ENCODE measurements around the gene WNK2. TPM values are rescaled to one million over a fixed set of nuclear protein-coding genes. Genes with fewer than 3 reads are reported as not detected.

WNK2 gene
- total and polyA plus RNA-seq, 2 experiments from 2014 or later, result 34.5 to 92.2 TPM

DNA sequence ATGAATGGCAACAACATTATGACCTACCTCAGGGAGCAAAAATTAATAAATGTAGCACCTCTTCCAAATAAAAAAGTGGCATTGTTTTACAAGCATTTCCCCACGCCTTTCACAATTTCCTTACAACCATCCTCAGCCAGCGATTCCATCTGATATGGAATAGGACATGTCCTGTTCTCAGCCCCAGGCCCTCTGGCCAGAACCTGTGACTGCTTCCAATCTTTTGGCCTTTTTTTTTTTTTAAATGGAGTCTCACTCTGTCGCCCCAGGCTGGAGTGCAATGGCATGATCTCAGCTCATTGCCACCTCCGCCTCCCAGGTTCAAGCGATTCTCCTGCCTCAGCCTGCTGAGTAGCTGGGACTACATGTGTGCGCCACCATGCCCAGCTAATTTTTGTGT lies 16.8 kb upstream of the WNK2 start:
- H3K36me3 ChIP-seq, result no peaks in the 10 kb centered on the region
- H3K4me1 ChIP-seq (ENCODE audit: low read depth), result peaks cover 4% of the 10 kb centered on the region
- DNase-seq (ENCODE audit: low read depth in 1 of 2, low spot score in 1 of 2), result no peak
- TF ChIP-seq, protein P1, sequence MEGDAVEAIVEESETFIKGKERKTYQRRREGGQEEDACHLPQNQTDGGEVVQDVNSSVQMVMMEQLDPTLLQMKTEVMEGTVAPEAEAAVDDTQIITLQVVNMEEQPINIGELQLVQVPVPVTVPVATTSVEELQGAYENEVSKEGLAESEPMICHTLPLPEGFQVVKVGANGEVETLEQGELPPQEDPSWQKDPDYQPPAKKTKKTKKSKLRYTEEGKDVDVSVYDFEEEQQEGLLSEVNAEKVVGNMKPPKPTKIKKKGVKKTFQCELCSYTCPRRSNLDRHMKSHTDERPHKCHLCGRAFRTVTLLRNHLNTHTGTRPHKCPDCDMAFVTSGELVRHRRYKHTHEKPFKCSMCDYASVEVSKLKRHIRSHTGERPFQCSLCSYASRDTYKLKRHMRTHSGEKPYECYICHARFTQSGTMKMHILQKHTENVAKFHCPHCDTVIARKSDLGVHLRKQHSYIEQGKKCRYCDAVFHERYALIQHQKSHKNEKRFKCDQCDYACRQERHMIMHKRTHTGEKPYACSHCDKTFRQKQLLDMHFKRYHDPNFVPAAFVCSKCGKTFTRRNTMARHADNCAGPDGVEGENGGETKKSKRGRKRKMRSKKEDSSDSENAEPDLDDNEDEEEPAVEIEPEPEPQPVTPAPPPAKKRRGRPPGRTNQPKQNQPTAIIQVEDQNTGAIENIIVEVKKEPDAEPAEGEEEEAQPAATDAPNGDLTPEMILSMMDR (IDR thresholded peaks at IDR 0.05; ENCODE audit: low read depth, low read length), result no peak
- no peaks in the 10 kb centered on the region for H3K27me3 ChIP-seq
- no peaks in the 10 kb centered on the region for H3K9me3 ChIP-seq (ENCODE audit: low read depth)
- no peak overlapping the region for H3K4me3 ChIP-seq
- H3K27ac ChIP-seq, result no peak overlapping the region

DNA sequence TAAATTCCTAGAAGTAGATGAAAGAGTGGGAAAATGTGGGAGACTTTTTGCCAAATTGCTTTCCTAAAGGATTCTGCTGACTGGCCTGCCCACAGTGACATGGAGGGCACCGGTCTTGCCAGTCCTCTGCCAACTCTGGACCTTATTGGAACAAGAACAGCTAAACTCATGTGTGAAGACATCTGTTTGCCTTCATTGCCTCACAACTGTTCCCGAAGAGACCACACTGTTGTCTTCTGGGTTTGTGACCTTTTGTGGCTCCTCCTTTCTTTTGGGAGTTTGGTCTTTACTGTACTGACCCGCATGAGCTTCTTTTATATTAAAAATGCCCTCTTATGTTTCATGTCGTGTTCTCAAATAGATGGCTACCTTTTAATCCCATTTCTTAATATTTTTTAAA lies 16.1 kb upstream of the WNK2 start:
- H3K4me3 ChIP-seq, result no peak overlapping the region
- H3K4me1 ChIP-seq (ENCODE audit: low read depth), result peaks cover 4% of the 10 kb centered on the region
- H3K27me3 ChIP-seq, result no peaks in the 10 kb centered on the region
- H3K9me3 ChIP-seq (ENCODE audit: low read depth), result no peaks in the 10 kb centered on the region
- TF ChIP-seq, protein P1 (IDR thresholded peaks at IDR 0.05; ENCODE audit: low read depth, low read length), result no peak
- DNase-seq (ENCODE audit: low read depth in 1 of 2, low spot score in 1 of 2), result no peak
- no peaks in the 10 kb centered on the region for H3K36me3 ChIP-seq
- no peak overlapping the region for H3K27ac ChIP-seq

DNA sequence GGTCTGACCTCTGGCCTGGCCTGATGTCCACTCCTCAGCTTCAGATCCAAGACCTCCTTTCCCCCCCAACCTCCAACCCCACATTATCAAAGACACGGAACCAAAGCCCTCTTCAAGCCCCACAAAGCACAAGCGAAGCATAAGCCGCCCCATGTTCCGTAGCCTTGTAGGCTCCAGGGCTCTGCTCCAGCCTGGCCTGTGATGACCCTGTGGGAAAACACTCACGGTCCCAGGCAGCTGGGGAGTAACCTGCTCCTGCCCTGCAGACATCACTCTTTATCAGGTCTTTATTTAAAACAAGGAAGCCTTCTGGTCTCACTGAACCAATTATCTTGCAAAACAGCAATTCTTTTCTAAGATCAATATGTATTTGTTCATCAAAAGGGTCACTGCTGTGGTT lies 15.4 kb upstream of the WNK2 start:
- Histone ChIP-seq H3K4me3 (no peak overlapping the region), H3K27ac (no peak overlapping the region), H3K9me3 (ENCODE audit: low read depth) (no peaks in the 10 kb centered on the region), H3K27me3 (no peaks in the 10 kb centered on the region), H3K4me1 (ENCODE audit: low read depth) (peaks cover 11% of the 10 kb centered on the region), H3K36me3 (no peaks in the 10 kb centered on the region)
- TF ChIP-seq, protein P1 (IDR thresholded peaks at IDR 0.05; ENCODE audit: low read depth, low read length), result no peak
- no peak for DNase-seq (ENCODE audit: low read depth in 1 of 2, low spot score in 1 of 2)

DNA sequence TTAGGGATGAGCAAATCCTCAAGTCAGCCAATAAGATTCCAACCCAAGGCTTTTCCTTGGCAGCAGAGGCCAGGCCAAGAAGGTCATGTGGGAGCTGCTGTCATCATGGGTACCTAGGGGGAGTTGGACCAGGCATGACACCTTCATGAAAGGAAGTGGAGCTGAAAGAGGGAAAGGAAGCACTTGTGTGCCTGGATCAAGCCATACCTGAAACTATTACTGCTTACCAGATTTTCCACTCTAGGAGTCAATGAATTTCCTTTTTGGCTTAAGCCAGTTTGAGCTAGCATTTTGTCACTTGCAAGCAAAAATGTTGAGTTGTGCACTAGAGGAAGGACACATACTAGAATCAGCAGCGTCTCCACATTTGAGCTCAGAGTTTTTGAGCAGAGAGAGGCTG lies 14.5 kb upstream of the WNK2 start:
- Histone ChIP-seq H3K36me3 (no peaks in the 10 kb centered on the region), H3K4me1 (ENCODE audit: low read depth) (peaks cover 16% of the 10 kb centered on the region), H3K4me3 (no peak overlapping the region), H3K27ac (no peak overlapping the region), H3K9me3 (ENCODE audit: low read depth) (no peaks in the 10 kb centered on the region), H3K27me3 (no peaks in the 10 kb centered on the region)
- DNase-seq (ENCODE audit: low read depth in 1 of 2, low spot score in 1 of 2), result no peak
- TF ChIP-seq, protein P1 (IDR thresholded peaks at IDR 0.05; ENCODE audit: low read depth, low read length), result no peak

DNA sequence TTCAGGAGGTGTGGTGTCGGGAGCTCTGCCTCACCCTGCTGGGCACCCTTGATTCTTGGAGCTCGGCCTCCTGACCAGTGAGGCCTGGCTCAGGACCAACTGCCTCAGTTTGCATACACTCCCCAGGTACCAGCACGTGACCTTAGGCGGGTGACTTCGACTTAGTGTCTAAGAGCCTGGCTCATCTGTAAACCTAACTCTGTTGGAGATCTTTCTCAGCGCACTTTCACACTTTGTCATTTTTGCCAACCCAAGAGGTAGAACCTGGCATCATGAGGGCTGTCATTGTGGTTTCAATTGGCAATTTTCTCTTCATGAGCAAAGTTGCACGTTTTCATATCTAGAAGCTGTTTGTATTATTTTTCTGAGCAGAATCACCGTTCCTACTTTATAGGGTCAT lies 13.4 kb upstream of the WNK2 start:
- Histone ChIP-seq H3K27me3 (no peaks in the 10 kb centered on the region), H3K36me3 (no peaks in the 10 kb centered on the region), H3K4me3 (no peak overlapping the region), H3K4me1 (ENCODE audit: low read depth) (peaks cover 16% of the 10 kb centered on the region), H3K9me3 (ENCODE audit: low read depth) (no peaks in the 10 kb centered on the region), H3K27ac (no peak overlapping the region)
- TF ChIP-seq, protein P1 (IDR thresholded peaks at IDR 0.05; ENCODE audit: low read depth, low read length), result no peak
- DNase-seq (ENCODE audit: low read depth in 1 of 2, low spot score in 1 of 2), result no peak

Data from cardiac muscle cell (in vitro differentiated cells and primary cell).